Mesodermal cell (in vitro differentiated cells): Measurements from ENCODE around the gene SVIL.
"Not testable (repeated sequence)": the region's sequence is repeated elsewhere in the genome, so short reads cannot be mapped to it uniquely, and the experiment has no call there.

Experiments
- H3K27ac ChIP-seq: 2 replicates; pipeline ENCODE4 v1.7.0; 2013; ENCODE audit warnings: mild to moderate bottlenecking, low read depth, low read length, moderate library complexity; ENCODE audit not compliant: severe bottlenecking
- H3K36me3 ChIP-seq: 2 replicates; pipeline ENCODE4 v1.7.1; 2013; ENCODE audit warnings: mild to moderate bottlenecking, low read length, moderate library complexity; ENCODE audit not compliant: control insufficient read depth, insufficient read depth
- H3K4me1 ChIP-seq: one replicate; pipeline ENCODE4 v1.7.1; 2013; ENCODE audit warnings: mild to moderate bottlenecking, low read length; ENCODE audit not compliant: insufficient read depth, control insufficient read depth, poor library complexity, severe bottlenecking
- H3K4me3 ChIP-seq: 2 replicates; pipeline ENCODE4 v1.7.0; 2013; ENCODE audit warnings: low read length, control low read depth, mild to moderate bottlenecking; ENCODE audit not compliant: insufficient read depth, poor library complexity, severe bottlenecking; ENCODE audit errors: extremely low read depth
- H3K9me3 ChIP-seq: 2 replicates; pipeline ENCODE4 v1.7.1; 2013; ENCODE audit warnings: mild to moderate bottlenecking, low read length, moderate library complexity; ENCODE audit not compliant: control insufficient read depth
- WGBS, 2 experiments: methylation state at CpG; one replicate each; pipeline ENCODE4 v1.1.5; 2013; ENCODE audit warnings: missing lambda C conversion rate in 2 of 2; ENCODE audit not compliant: insufficient coverage in 2 of 2; 5-methylcytosine and 5-hydroxymethylcytosine counted together

The SVIL gene

DNA sequence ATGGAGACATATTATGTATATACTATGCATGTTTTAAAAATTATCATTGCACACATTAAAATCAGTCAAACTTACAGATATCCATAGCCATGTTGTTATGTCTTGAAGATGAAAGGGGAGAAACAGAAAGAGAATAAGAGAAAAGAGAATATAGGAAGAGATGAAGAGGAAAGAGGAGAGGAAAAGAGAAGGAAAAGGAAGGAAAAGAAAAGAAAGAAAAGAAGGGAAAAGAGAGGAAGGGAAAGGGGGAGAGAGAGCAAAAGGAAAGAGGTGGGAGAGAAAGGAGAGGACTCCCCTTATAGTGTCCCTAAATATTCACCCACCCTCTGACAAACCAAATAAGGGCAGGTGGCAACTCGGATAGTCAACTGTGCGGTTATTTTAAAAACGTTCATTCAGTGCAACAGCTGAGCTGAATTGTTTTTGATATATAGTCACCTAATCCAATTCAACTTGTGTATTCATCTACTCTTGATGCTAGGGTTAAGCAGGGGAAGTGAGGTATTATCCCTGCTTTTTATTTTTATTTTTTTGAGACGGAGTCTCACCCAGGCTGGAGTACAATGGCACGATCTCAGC, 14.6 kb downstream of the SVIL start:
- Histone ChIP-seq H3K4me3 (no peak overlapping the region), H3K9me3 (no peaks in the 10 kb centered on the region), H3K4me1 (peaks cover 28% of the 10 kb centered on the region), H3K27ac (no peak overlapping the region), H3K36me3 (peaks cover 10% of the 10 kb centered on the region)
- 100% methylated on average over 2 of the region's 5 CpGs; no CpG with 5 or more reads in 1 of the 2 experiments for WGBS, 2 experiments

DNA sequence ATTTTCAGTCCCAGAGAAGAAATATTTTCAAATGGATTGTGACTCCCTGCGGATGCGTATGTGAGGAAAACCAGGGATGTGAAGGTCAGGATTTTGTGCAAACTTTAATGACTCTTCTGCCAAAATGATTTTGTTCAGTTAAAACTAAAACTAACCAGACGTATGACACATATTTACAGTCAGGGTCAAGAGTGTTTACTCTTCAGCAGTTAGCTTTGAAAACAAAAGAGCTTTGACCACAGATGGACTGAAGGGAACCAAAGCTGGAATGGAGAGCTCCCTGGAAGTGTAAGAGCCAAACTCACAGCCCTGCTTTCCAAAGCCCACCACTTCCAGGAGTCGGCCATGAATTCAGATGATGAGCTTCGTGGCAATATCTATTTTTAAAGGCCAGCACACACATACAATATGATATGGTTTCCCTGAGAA, 15.5 kb downstream of the SVIL start:
- Histone ChIP-seq H3K27ac (peak overlapping the region; percentile 81), H3K9me3 (no peaks in the 10 kb centered on the region), H3K4me1 (peaks cover 28% of the 10 kb centered on the region), H3K4me3 (no peak overlapping the region), H3K36me3 (peaks cover 15% of the 10 kb centered on the region)
- WGBS, 2 experiments = 67 to 100% methylated on average over 3 to 5 of the region's 5 CpGs

DNA sequence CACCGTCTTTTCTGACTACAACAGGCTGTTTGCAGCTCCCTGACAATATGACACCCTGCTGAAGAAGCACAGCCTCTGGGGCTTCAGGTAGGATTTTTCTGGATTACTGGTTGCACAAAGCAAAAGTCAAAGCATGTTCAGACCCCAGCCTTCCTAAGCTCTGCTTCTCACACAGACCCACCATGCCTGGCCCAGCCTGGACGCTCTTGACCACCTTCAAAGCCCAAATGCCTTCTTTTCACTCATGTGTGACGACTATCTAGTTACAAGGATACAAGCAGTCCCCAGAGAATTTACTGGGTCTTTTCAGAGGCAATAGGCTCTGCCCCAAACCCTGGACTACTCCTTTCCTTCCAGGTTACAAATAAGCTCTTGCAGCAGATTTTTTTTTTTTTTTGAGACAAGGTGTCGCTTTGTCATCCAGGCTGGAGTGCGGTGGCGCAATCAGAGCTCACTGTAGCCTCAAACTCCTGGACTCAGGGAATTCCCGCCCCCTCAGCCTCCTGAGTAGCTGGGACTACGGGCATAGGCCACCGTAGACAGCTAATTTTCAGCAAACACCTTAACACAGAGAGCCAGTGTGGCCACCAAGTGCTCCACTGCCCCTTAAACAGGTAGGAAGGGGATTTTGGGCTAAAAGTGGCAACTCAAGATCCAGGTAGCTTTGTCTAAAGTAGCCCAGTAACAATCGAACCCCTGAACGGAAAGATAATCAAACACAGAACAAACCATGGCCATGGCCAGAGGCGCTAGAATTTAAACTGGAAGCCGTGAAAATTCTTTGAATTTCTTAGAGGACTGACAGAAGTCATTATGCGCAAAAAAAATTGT, 16.2 kb downstream of the SVIL start:
- H3K9me3 ChIP-seq = no peaks in the 10 kb centered on the region
- 84 to 87% methylated on average over 10 to 12 of the region's 14 CpGs for WGBS, 2 experiments
- H3K4me1 ChIP-seq = peaks cover 28% of the 10 kb centered on the region
- peaks cover 19% of the 10 kb centered on the region for H3K36me3 ChIP-seq
- H3K4me3 ChIP-seq = no peak overlapping the region
- peak overlapping the region; percentile 81 for H3K27ac ChIP-seq

DNA sequence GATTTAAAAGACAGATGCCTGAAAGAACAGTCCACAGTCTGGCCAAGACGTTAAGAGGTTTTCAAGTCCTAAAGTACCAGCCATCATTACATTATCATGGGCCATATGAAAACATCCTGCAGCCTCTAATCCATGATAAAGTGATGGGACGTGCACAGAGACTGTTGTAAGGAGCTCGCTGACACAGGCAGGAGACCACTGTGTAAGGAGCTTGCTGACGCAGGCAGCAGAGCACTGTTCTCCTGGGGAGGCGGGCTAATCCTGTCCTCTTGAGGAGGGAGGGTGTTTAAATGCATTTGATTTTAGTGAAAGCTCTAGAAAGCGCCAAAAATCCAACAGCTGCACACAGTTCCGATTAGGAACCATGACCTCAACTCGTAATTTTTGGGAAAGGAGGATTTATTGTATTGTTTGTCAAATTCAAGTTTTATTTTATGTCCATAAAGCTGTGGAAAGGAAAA, 16.9 kb downstream of the SVIL start:
- H3K27ac ChIP-seq = peak overlapping the region; percentile 81
- 94 to 100% methylated on average over 2 to 5 of the region's 8 CpGs for WGBS, 2 experiments
- peaks cover 24% of the 10 kb centered on the region for H3K4me1 ChIP-seq
- no peak overlapping the region for H3K4me3 ChIP-seq
- peaks cover 21% of the 10 kb centered on the region for H3K36me3 ChIP-seq
- no peaks in the 10 kb centered on the region for H3K9me3 ChIP-seq

DNA sequence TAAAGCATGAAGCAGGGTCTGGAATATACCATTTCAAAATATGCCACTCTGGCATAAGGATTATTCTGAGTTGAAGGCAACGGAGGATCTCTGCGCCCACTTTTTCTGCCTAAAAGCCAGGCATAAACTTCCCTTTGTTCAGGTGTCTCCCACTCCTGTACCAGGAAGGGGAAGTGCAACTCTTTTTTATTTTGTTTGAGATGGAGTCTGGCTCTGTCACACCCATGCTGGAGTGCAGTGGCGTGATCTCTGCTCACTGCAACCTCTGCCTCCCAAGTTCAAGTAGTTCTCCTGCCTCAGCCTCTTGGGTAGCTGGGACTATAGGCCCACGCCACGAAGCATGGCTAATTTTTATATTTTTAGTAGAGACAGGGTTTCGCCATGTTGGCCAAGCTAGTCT, 18.2 kb downstream of the SVIL start:
- peaks cover 30% of the 10 kb centered on the region for H3K4me1 ChIP-seq
- 97 to 100% methylated on average over 3 to 5 of the region's 6 CpGs for WGBS, 2 experiments

DNA sequence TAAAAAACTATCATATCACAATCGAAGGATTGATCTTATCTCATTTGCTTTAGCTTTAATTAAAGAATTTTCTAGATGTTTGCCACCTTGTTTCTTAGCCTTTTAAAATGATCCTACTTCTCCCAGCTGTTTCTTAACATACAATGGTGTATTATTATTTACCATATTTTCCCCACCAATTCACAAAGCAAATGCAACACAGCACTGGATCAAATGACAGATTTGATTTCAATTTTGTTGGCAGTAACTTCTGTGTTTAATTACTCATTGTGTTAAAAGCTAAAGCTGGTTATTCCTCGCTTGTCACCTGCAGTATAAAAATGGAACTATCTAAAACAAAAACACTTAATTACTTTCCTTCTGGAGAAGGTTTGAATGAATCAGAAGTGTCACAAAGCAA, 19.6 kb downstream of the SVIL start:
- Histone ChIP-seq H3K4me1 (peaks cover 26% of the 10 kb centered on the region), H3K36me3 (peaks cover 47% of the 10 kb centered on the region), H3K27ac (no peak overlapping the region), H3K9me3 (peaks cover 5% of the 10 kb centered on the region), H3K4me3 (no peak overlapping the region)
- WGBS, 2 experiments = 70% methylated on average over 1 of the region's 2 CpGs; no CpG with 5 or more reads in 1 of the 2 experiments

More for the DNA sequence above, 18.2 kb downstream of the SVIL start:
- H3K4me3 ChIP-seq = no peak overlapping the region
- peaks cover 4% of the 10 kb centered on the region for H3K9me3 ChIP-seq
- peaks cover 33% of the 10 kb centered on the region for H3K36me3 ChIP-seq
- no peak overlapping the region for H3K27ac ChIP-seq

DNA sequence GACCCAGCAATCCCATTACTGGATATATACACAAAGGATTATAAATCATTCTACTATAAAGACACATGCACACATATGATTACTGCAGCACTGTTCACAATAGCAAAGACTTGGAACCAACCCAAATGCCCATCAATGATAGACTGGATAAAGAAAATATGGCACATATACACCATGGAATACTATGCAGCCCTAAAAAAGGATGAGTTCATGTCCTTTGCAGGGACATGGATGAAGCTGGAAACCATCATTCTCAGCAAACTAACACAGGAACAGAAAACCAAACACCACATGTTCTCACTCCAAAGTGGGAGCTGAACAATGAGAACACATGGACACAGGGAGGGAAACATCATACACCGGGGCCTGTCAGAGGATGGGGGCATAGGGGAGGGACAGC, 20.5 kb downstream of the SVIL start:
- not testable (repeated sequence) for H3K9me3 ChIP-seq, H3K27ac ChIP-seq, H3K4me3 ChIP-seq
- H3K4me1 ChIP-seq = peaks cover 24% of the 10 kb centered on the region
- peaks cover 56% of the 10 kb centered on the region for H3K36me3 ChIP-seq
- 100% methylated on average over 1 of the region's 1 CpG; no CpG with 5 or more reads in 1 of the 2 experiments for WGBS, 2 experiments

DNA sequence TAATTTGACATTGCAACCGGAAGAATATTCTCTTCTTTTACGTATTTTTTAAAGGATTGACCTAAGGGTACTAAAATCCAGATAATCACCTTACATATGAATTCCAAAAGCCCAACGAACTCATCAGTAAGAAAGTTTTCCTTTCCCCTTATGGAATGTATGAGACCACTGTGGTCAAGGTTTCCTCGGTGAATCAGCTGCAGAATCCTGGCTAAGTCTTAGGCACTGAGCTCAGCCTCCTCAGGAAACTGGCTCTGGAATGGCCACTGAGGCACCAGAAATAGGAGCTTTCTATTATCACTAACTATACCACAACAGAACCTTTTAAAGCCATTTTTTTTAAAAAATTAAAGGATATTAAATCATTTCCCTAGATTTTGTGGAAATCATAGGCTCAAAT, 21.0 kb downstream of the SVIL start:
- Histone ChIP-seq H3K9me3 (peaks cover 5% of the 10 kb centered on the region), H3K27ac (no peak overlapping the region), H3K4me1 (peaks cover 19% of the 10 kb centered on the region), H3K4me3 (no peak overlapping the region), H3K36me3 (peaks cover 61% of the 10 kb centered on the region)
- WGBS, 2 experiments = 100% methylated on average over 3 of the region's 4 CpGs

DNA sequence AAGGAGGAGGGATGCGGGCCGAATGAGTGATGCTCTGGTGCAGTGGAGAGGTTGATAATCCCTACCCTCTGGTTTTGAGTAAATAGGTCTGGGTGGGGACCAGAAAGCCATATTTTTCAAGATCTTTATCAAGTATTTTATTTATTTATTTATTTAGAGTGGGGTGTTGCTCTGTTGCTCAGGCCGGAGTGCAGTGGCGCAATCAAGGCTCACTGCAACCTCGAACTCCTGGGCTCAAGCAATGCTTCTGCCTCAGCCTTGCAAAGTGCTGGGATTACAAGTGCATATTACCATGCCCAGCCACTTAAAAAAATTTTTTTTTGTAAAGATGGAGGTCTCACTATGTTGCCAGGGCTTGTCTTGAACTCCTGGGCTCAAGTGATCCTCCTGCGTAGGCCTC, 21.6 kb downstream of the SVIL start:
- H3K9me3 ChIP-seq = peaks cover 5% of the 10 kb centered on the region
- no peak overlapping the region for H3K4me3 ChIP-seq
- WGBS, 2 experiments = 93 to 100% methylated on average over 4 of the region's 6 CpGs
- peaks cover 13% of the 10 kb centered on the region for H3K4me1 ChIP-seq
- H3K36me3 ChIP-seq = peaks cover 64% of the 10 kb centered on the region
- no peak overlapping the region for H3K27ac ChIP-seq

DNA sequence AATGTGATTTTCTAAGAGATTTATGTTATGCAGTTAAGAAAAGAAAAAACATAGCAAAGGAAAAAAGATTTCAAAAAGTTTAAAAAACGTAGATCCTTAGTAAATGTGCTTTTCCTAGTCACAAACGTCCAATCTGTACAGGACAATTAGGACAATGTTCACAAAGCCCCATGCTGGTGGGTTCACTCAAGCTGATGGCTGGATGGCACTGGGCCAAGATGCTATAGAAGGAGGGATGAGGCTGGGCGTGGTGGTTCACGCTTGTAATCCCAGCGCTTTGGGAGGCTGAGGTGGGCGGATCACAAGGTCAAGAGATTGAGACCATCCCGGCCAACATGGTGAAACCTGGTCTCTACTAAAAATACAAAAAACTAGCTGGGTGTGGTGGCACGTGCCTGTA, 22.1 kb downstream of the SVIL start:
- Histone ChIP-seq H3K4me3 (no peak overlapping the region), H3K4me1 (peaks cover 9% of the 10 kb centered on the region), H3K36me3 (peaks cover 64% of the 10 kb centered on the region), H3K9me3 (peaks cover 5% of the 10 kb centered on the region), H3K27ac (no peak overlapping the region)
- 96 to 100% methylated on average over 4 to 6 of the region's 8 CpGs for WGBS, 2 experiments
